H1 (cell line): Measurements from ENCODE around the gene CTAG2. TPM values are rescaled to one million over a fixed set of nuclear protein-coding genes. Genes with fewer than 3 reads are reported as not detected.

ENCODE experiments used
- ATF2 ChIP-seq: IDR thresholded peaks from 2 replicates; pipeline ENCODE4 v1.6.1; 2012; ENCODE audit warnings: low read length, inconsistent platforms
- CBX8 ChIP-seq: fragments of 300-800, 300-1000 bp; sonication (generic); IDR thresholded peaks from 2 replicates; pipeline ENCODE4 v1.7.1; 2016; ENCODE audit warnings: low read depth, low read length, borderline replicate concordance
- CHD1 ChIP-seq: IDR thresholded peaks from 2 replicates; pipeline ENCODE4 v1.6.1; 2012; ENCODE audit warnings: low read depth, low read length, improper control_type of control experiment
- CHD7 ChIP-seq: fragments of 300-600 bp; sonication (generic); IDR thresholded peaks from 2 replicates; pipeline ENCODE4 v1.7.1; 2012; ENCODE audit warnings: low read length, moderate library complexity, mild to moderate bottlenecking, inconsistent platforms; ENCODE audit not compliant: insufficient replicate concordance
- HDAC6 ChIP-seq: IDR thresholded peaks from one replicate; pipeline ENCODE4 v1.7.1; 2012; ENCODE audit warnings: low read depth, mild to moderate bottlenecking, inconsistent platforms, low read length, moderate library complexity
- MAFK ChIP-seq: IDR thresholded peaks from 2 replicates; pipeline ENCODE4 v1.6.1; 2012; ENCODE audit warnings: low read depth, mild to moderate bottlenecking, improper control_type of control experiment, low read length
- PHF8 ChIP-seq: fragments of 200-600 bp; sonication (generic); conservative IDR thresholded peaks from 2 replicates; pipeline ENCODE4 v1.7.1; 2012; ENCODE audit warnings: low read depth, mild to moderate bottlenecking, inconsistent platforms, low read length, moderate library complexity
- RNF2 ChIP-seq: fragments of 200-900, 300-1000 bp; sonication (generic); IDR thresholded peaks from 2 replicates; pipeline ENCODE4 v1.7.1; 2016; ENCODE audit warnings: borderline replicate concordance, low read depth, mild to moderate bottlenecking, antibody characterized with exemption, low read length; ENCODE audit not compliant: poor library complexity, severe bottlenecking; ENCODE audit errors: missing control alignments
- SP1 ChIP-seq: IDR thresholded peaks from 2 replicates; pipeline ENCODE4 v1.6.1; 2011; ENCODE audit warnings: low read depth, low read length
- TCF12 ChIP-seq: IDR thresholded peaks from 2 replicates; pipeline ENCODE4 v1.6.1; 2011; ENCODE audit warnings: low read depth, mild to moderate bottlenecking, low read length
- polyA plus RNA-seq, 7 experiments: library from polyadenylated mRNA; depleted of rRNA in 3 of 7; stranded (reverse) in 5 of 7; unstranded in 2 of 7; fragments of >200 nt in 5 of 7; fragments of 200-250 nt in 2 of 7; gene quantifications; 1 replicate in 5 of 7; 2 replicates in 1 of 7; 4 replicates in 1 of 7; pipeline versions ENCODE4 v1.2.1 to v1.2.3, GENCODE V29; 2011 to 2013; ENCODE audit warnings: missing spikeins in 2 of 7, mixed read lengths in 2 of 7
- total RNA-seq: library from RNA; stranded (reverse); fragmentation: NEBNext Ultra II Directional; extraction: Animal tissue kit (Norgen Biotek cat#: 25700); gene quantifications from 2 replicates; pipeline ENCODE4 v1.2.1, GENCODE V29; 2021

The CTAG2 gene
- total and polyA plus RNA-seq, 2 of the 8 experiments (the other 6 are each of a cell fraction or from before 2014, with no cell fraction given) = not detected

- TF ChIP-seq CHD7 = no peak
- no peak for TF ChIP-seq ATF2
- TF ChIP-seq RNF2 = no peak
- no peak for TF ChIP-seq MAFK
- TF ChIP-seq HDAC6 = no peak
- no peak for TF ChIP-seq PHF8
- TF ChIP-seq SP1 = no peak
- TF ChIP-seq CBX8 = no peak
- no peak for TF ChIP-seq TCF12
- TF ChIP-seq CHD1 = no peak
Observed at GRCh38 chrX:154653048-154653401, 354 bp downstream of the CTAG2 start (continued).
